22Rv1 (cell line): ENCODE measurements around the gene RCBTB1.

ENCODE experiments used
- CTCF ChIP-seq: fragments of 450-650 bp; IDR thresholded peaks from 2 replicates; pipeline ENCODE4 v1.5.1; 2017; ENCODE audit warnings: mild to moderate bottlenecking
- ZFX ChIP-seq: fragments of 450-650 bp; IDR thresholded peaks from 2 replicates; pipeline ENCODE4 v1.6.1; 2017; ENCODE audit warnings: antibody characterized with exemption, borderline replicate concordance

GRCh38 chr13:49579501-49579900, 5.9 kb downstream of the RCBTB1 start:
- TF ChIP-seq CTCF = no peak
- no peak for TF ChIP-seq ZFX
